Neural cell (in vitro differentiated cells): ENCODE measurements around the gene RTF1. TPM values are rescaled to one million over a fixed set of nuclear protein-coding genes. Genes with fewer than 3 reads are reported as not detected.

Source experiments
- H2AFZ ChIP-seq: fragments of 200-600, 300-800 bp; sonication (generic), shearing (Covaris generic); 2 replicates; pipeline ENCODE4 v1.6.0; 2014; ENCODE audit warnings: low read depth, mild to moderate bottlenecking, antibody characterized with exemption, low read length, moderate library complexity
- H3F3A ChIP-seq: fragments of 200-600 bp; shearing (Covaris generic); 2 replicates; pipeline ENCODE4 v1.6.1; 2016; ENCODE audit warnings: mild to moderate bottlenecking, moderate library complexity, mixed read lengths, antibody characterized with exemption, low read length; ENCODE audit not compliant: insufficient read depth, poor library complexity, severe bottlenecking
- H3K27ac ChIP-seq: fragments of 200-600, 300-800 bp; sonication (generic), shearing (Covaris generic); 2 replicates; pipeline ENCODE4 v1.5.1; 2014; ENCODE audit warnings: mild to moderate bottlenecking, low read length, moderate library complexity
- H3K27me3 ChIP-seq: fragments of 300-800, 200-600 bp; sonication (generic), shearing (Covaris generic); 2 replicates; pipeline ENCODE4 v1.6.0; 2014; ENCODE audit warnings: mild to moderate bottlenecking, low read depth, low read length, moderate library complexity; ENCODE audit not compliant: insufficient read depth
- H3K36me3 ChIP-seq: fragments of 300-800, 200-600 bp; sonication (generic), shearing (Covaris generic); 2 replicates; pipeline ENCODE4 v1.5.1; 2014; ENCODE audit warnings: mild to moderate bottlenecking, antibody characterized with exemption, low read length, moderate library complexity; ENCODE audit not compliant: insufficient read depth
- H3K4me2 ChIP-seq: fragments of 300-800, 200-600 bp; sonication (generic), shearing (Covaris generic); 2 replicates; pipeline ENCODE4 v1.6.0; 2014; ENCODE audit warnings: mild to moderate bottlenecking, low read length
- H3K4me3 ChIP-seq: fragments of 300-800, 200-600 bp; sonication (generic), shearing (Covaris generic); 2 replicates; pipeline ENCODE4 v1.5.1; 2014; ENCODE audit warnings: mild to moderate bottlenecking, low read length, moderate library complexity
- H3K79me2 ChIP-seq: fragments of 200-600 bp; shearing (Covaris generic); replicated peaks from 2 replicates; pipeline ENCODE4 v1.6.0; 2014; ENCODE audit warnings: mild to moderate bottlenecking, low read length, moderate library complexity; ENCODE audit not compliant: insufficient read depth
- H3K9ac ChIP-seq: fragments of 300-800, 200-600 bp; sonication (generic), shearing (Covaris generic); 2 replicates; pipeline ENCODE4 v1.6.1; 2016; ENCODE audit warnings: mild to moderate bottlenecking, low read length, mixed read lengths
- H3K9me2 ChIP-seq: fragments of 200-600 bp; shearing (Covaris generic); 2 replicates; pipeline ENCODE4 v1.6.1; 2016; ENCODE audit warnings: mild to moderate bottlenecking, low read length, mixed read lengths; ENCODE audit not compliant: insufficient read depth
- H3K9me3 ChIP-seq: fragments of 200-600, 300-800 bp; sonication (generic), shearing (Covaris generic); 2 replicates; pipeline ENCODE4 v1.6.1; 2016; ENCODE audit warnings: mild to moderate bottlenecking, mixed run types, low read length, moderate library complexity, mixed read lengths
- H4K20me1 ChIP-seq: fragments of 200-600 bp; shearing (Covaris generic); 2 replicates; pipeline ENCODE4 v1.6.1; 2016; ENCODE audit warnings: mild to moderate bottlenecking, mixed run types; ENCODE audit not compliant: insufficient read depth
- EP300 ChIP-seq: fragments of 450-650 bp; conservative IDR thresholded peaks from 2 replicates; pipeline ENCODE4 v1.6.1; 2014; ENCODE audit warnings: antibody characterized with exemption, mild to moderate bottlenecking, moderate library complexity; ENCODE audit not compliant: poor library complexity, severe bottlenecking
- EZH2 ChIP-seq: fragments of 200-600, 300-800 bp; shearing (Covaris generic), sonication (generic); IDR thresholded peaks from 2 replicates; pipeline ENCODE4 v1.6.1; 2014; ENCODE audit warnings: antibody characterized with exemption, low read length, borderline replicate concordance, mild to moderate bottlenecking; ENCODE audit not compliant: insufficient read depth, poor library complexity, severe bottlenecking
- MXI1 ChIP-seq: fragments of 450-650 bp; conservative IDR thresholded peaks from 2 replicates; pipeline ENCODE4 v1.6.1; 2014; ENCODE audit warnings: antibody characterized with exemption, mild to moderate bottlenecking; ENCODE audit not compliant: poor library complexity, severe bottlenecking
- POLR2AphosphoS5 ChIP-seq: IDR thresholded peaks from 2 replicates; pipeline ENCODE4 v1.6.1; 2012
- RAD21 ChIP-seq: fragments of 450-650 bp; conservative IDR thresholded peaks from 2 replicates; pipeline ENCODE4 v1.6.1; 2014; ENCODE audit warnings: antibody characterized with exemption, mild to moderate bottlenecking, moderate library complexity
- SMC3 ChIP-seq: fragments of 450-650 bp; conservative IDR thresholded peaks from 2 replicates; pipeline ENCODE4 v1.6.1; 2014; ENCODE audit warnings: antibody characterized with exemption, mild to moderate bottlenecking, moderate library complexity; ENCODE audit not compliant: poor library complexity
- TAF1 ChIP-seq: IDR thresholded peaks from 2 replicates; pipeline ENCODE4 v1.6.1; 2012; ENCODE audit warnings: low read depth
- polyA plus RNA-seq: library from polyadenylated mRNA; depleted of rRNA; stranded (reverse); fragments of >200 nt; gene quantifications from 2 replicates; pipeline ENCODE4 v1.2.3, GENCODE V29; 2014
- TF ChIP-seq, protein P1 (sequence below): fragments of 450-650 bp; IDR thresholded peaks from 2 replicates; pipeline ENCODE4 v1.5.1; 2014; ENCODE audit warnings: antibody characterized with exemption, mild to moderate bottlenecking, moderate library complexity; ENCODE audit not compliant: poor library complexity, severe bottlenecking
- TF ChIP-seq, protein P2 (sequence below): IDR thresholded peaks from 2 replicates; pipeline ENCODE4 v1.6.1; 2012; ENCODE audit warnings: borderline replicate concordance

RTF1 gene
- polyA plus RNA-seq, 1 donor from 2014 or later, result 84.1 TPM

DNA sequence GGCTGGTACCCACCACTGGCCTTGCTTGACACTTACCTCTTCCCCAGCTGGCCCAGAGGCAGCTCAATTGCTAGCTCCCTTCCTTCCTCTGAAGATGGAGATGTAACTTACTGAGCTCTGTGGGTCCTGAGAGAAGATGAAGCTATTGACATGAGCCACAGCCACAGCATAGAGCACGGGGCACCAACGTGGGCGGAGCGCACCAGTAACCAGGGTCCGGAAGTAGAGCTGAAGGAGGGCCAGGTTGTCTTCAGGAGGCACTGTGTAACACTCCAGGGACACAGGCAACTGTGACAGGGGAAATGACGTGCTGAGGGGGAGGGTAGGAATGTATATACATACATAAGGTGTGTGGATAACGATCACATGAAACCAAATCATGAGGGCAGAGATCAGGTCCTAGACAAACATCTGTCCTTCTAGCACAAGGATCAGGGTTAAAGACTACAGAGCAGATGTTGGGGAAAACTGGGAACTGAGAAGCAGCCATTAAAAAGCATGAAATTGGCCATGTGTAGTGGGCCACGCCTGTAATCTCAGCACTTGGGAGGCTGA lies 101.1 kb downstream of the RTF1 start:
- H3K9me2 ChIP-seq, result no peaks in the 10 kb centered on the region
- peaks cover 15% of the 10 kb centered on the region for H3K27me3 ChIP-seq
- no peaks in the 10 kb centered on the region for H3K36me3 ChIP-seq
- TF ChIP-seq RAD21, result no peak
- no peak for TF ChIP-seq POLR2AphosphoS5
- no peak for TF ChIP-seq EZH2
- TF ChIP-seq, protein P1, sequence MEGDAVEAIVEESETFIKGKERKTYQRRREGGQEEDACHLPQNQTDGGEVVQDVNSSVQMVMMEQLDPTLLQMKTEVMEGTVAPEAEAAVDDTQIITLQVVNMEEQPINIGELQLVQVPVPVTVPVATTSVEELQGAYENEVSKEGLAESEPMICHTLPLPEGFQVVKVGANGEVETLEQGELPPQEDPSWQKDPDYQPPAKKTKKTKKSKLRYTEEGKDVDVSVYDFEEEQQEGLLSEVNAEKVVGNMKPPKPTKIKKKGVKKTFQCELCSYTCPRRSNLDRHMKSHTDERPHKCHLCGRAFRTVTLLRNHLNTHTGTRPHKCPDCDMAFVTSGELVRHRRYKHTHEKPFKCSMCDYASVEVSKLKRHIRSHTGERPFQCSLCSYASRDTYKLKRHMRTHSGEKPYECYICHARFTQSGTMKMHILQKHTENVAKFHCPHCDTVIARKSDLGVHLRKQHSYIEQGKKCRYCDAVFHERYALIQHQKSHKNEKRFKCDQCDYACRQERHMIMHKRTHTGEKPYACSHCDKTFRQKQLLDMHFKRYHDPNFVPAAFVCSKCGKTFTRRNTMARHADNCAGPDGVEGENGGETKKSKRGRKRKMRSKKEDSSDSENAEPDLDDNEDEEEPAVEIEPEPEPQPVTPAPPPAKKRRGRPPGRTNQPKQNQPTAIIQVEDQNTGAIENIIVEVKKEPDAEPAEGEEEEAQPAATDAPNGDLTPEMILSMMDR, result no peak
- TF ChIP-seq MXI1, result no peak
- TF ChIP-seq TAF1, result no peak
- TF ChIP-seq EP300, result no peak
- no peak for TF ChIP-seq SMC3
- TF ChIP-seq, protein P2, sequence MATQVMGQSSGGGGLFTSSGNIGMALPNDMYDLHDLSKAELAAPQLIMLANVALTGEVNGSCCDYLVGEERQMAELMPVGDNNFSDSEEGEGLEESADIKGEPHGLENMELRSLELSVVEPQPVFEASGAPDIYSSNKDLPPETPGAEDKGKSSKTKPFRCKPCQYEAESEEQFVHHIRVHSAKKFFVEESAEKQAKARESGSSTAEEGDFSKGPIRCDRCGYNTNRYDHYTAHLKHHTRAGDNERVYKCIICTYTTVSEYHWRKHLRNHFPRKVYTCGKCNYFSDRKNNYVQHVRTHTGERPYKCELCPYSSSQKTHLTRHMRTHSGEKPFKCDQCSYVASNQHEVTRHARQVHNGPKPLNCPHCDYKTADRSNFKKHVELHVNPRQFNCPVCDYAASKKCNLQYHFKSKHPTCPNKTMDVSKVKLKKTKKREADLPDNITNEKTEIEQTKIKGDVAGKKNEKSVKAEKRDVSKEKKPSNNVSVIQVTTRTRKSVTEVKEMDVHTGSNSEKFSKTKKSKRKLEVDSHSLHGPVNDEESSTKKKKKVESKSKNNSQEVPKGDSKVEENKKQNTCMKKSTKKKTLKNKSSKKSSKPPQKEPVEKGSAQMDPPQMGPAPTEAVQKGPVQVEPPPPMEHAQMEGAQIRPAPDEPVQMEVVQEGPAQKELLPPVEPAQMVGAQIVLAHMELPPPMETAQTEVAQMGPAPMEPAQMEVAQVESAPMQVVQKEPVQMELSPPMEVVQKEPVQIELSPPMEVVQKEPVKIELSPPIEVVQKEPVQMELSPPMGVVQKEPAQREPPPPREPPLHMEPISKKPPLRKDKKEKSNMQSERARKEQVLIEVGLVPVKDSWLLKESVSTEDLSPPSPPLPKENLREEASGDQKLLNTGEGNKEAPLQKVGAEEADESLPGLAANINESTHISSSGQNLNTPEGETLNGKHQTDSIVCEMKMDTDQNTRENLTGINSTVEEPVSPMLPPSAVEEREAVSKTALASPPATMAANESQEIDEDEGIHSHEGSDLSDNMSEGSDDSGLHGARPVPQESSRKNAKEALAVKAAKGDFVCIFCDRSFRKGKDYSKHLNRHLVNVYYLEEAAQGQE, result no peak
- H3F3A ChIP-seq, result no peaks in the 10 kb centered on the region
- H3K27ac ChIP-seq, result no peak overlapping the region
- no peaks in the 10 kb centered on the region for H4K20me1 ChIP-seq
- no peaks in the 10 kb centered on the region for H3K9me3 ChIP-seq
- no peak overlapping the region for H2AFZ ChIP-seq
- H3K9ac ChIP-seq, result no peak overlapping the region
- no peak overlapping the region for H3K4me3 ChIP-seq
- H3K4me2 ChIP-seq, result no peak overlapping the region
- no peaks in the 10 kb centered on the region for H3K79me2 ChIP-seq

DNA sequence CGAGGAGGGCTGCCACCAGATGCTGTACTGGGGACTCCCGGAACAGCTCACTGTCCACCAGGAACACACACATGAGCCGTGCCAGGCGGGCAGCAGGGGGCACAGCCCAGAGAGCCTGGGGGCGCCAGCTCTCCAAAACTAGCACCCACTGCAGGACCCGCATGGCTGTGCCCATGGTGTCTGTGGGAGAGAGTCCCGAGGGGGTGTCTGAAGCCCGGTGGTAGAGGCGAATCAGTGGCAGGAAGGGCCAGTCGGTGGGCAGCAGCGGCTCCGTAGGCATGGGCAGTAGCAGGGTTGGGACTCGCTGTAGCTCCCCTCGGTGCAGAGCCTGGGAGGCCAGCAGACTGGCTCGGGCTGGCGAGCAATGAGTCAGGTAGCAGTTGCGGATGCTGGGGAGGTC lies 103.7 kb downstream of the RTF1 start:
- Histone ChIP-seq H2AFZ (no peak overlapping the region), H3K4me3 (no peak overlapping the region), H3K36me3 (no peaks in the 10 kb centered on the region), H3K9me3 (no peaks in the 10 kb centered on the region), H3K4me2 (no peak overlapping the region), H4K20me1 (no peaks in the 10 kb centered on the region), H3K9ac (no peak overlapping the region), H3F3A (no peaks in the 10 kb centered on the region), H3K27me3 (no peaks in the 10 kb centered on the region), H3K79me2 (no peaks in the 10 kb centered on the region), H3K9me2 (no peaks in the 10 kb centered on the region), H3K27ac (no peak overlapping the region)
- TF ChIP-seq, protein P1, result no peak
- no peak for TF ChIP-seq EP300
- TF ChIP-seq RAD21, result no peak
- TF ChIP-seq, protein P2, result no peak
- no peak for TF ChIP-seq MXI1
- no peak for TF ChIP-seq TAF1
- TF ChIP-seq POLR2AphosphoS5, result no peak
- no peak for TF ChIP-seq SMC3
- TF ChIP-seq EZH2, result no peak
